ENCODE results near the gene CPEB2.

DNA sequence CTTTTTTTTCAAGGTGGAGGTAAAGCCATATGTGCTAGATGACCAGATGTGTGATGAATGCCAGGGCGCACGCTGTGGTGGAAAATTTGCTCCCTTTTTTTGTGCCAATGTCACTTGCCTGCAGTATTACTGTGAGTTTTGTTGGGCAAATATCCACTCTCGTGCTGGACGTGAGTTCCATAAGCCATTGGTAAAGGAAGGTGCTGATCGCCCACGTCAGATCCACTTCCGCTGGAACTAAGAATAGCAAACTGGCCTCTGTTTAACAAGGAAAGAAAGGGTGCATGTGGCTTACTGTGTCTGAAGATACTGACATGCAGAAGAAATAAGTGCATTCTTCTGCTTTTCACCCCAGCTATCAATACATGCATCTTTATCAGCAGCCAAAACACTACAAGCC, 63.9 kb downstream of the CPEB2 start:
- TF ChIP-seq, protein P1, sequence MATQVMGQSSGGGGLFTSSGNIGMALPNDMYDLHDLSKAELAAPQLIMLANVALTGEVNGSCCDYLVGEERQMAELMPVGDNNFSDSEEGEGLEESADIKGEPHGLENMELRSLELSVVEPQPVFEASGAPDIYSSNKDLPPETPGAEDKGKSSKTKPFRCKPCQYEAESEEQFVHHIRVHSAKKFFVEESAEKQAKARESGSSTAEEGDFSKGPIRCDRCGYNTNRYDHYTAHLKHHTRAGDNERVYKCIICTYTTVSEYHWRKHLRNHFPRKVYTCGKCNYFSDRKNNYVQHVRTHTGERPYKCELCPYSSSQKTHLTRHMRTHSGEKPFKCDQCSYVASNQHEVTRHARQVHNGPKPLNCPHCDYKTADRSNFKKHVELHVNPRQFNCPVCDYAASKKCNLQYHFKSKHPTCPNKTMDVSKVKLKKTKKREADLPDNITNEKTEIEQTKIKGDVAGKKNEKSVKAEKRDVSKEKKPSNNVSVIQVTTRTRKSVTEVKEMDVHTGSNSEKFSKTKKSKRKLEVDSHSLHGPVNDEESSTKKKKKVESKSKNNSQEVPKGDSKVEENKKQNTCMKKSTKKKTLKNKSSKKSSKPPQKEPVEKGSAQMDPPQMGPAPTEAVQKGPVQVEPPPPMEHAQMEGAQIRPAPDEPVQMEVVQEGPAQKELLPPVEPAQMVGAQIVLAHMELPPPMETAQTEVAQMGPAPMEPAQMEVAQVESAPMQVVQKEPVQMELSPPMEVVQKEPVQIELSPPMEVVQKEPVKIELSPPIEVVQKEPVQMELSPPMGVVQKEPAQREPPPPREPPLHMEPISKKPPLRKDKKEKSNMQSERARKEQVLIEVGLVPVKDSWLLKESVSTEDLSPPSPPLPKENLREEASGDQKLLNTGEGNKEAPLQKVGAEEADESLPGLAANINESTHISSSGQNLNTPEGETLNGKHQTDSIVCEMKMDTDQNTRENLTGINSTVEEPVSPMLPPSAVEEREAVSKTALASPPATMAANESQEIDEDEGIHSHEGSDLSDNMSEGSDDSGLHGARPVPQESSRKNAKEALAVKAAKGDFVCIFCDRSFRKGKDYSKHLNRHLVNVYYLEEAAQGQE (IDR thresholded peaks at IDR 0.05; ENCODE audit: insufficient read depth in 1 of 2, low read depth in 2 of 2, low read length in 2 of 2): no peak
- no peak for TF ChIP-seq POLR2AphosphoS5 (IDR thresholded peaks at IDR 0.05; ENCODE audit: low read depth, low read length)

Measured in PFSK-1 (cell line).